Glutamatergic neuron (in vitro differentiated cells): Measurements from ENCODE around the gene ZGPAT. TPM values are rescaled to one million over a fixed set of nuclear protein-coding genes. Genes with fewer than 3 reads are reported as not detected.

Experiments used
- DNase-seq: peaks from one replicate; pipeline ENCODE4 v3.0.0; 2022
- H3K27ac Mint-ChIP-seq: one replicate; pipeline ENCODE4 v1.8.0; 2020; ENCODE audit warnings: mild to moderate bottlenecking, mixed read lengths, inconsistent platforms; ENCODE audit not compliant: unreplicated experiment
- H3K27me3 Mint-ChIP-seq: one replicate; pipeline ENCODE4 v1.8.0; 2020; ENCODE audit warnings: mild to moderate bottlenecking, moderate library complexity, mixed read lengths, inconsistent platforms; ENCODE audit not compliant: unreplicated experiment
- H3K36me3 Mint-ChIP-seq: one replicate; pipeline ENCODE4 v1.8.0; 2020; ENCODE audit warnings: mild to moderate bottlenecking, mixed read lengths, inconsistent platforms; ENCODE audit not compliant: unreplicated experiment
- H3K4me1 Mint-ChIP-seq: one replicate; pipeline ENCODE4 v1.8.0; 2020; ENCODE audit warnings: mild to moderate bottlenecking, low read depth, mixed read lengths, inconsistent platforms; ENCODE audit not compliant: unreplicated experiment
- H3K4me3 Mint-ChIP-seq: one replicate; pipeline ENCODE4 v1.8.0; 2020; ENCODE audit warnings: mild to moderate bottlenecking, mixed read lengths, inconsistent platforms; ENCODE audit not compliant: unreplicated experiment
- H3K9me3 Mint-ChIP-seq: one replicate; pipeline ENCODE4 v1.8.0; 2020; ENCODE audit warnings: mild to moderate bottlenecking, moderate library complexity, mixed read lengths, inconsistent platforms; ENCODE audit not compliant: unreplicated experiment
- CTCF ChIP-seq: fragments of 200-600 bp; sonication (generic); IDR thresholded peaks from one replicate; pipeline ENCODE4 v1.5.0; 2021; ENCODE audit not compliant: partially characterized antibody, unreplicated experiment
- total RNA-seq: library from RNA; stranded (reverse); fragmentation: NEBNext Ultra II Directional; extraction: Animal tissue kit (Norgen Biotek cat#: 25700); gene quantifications from one replicate; pipeline ENCODE4 v1.2.1, GENCODE V29; 2021; ENCODE audit not compliant: unreplicated experiment

The ZGPAT gene
- total RNA-seq, 1 donor from 2014 or later, result 41.5 TPM

DNA sequence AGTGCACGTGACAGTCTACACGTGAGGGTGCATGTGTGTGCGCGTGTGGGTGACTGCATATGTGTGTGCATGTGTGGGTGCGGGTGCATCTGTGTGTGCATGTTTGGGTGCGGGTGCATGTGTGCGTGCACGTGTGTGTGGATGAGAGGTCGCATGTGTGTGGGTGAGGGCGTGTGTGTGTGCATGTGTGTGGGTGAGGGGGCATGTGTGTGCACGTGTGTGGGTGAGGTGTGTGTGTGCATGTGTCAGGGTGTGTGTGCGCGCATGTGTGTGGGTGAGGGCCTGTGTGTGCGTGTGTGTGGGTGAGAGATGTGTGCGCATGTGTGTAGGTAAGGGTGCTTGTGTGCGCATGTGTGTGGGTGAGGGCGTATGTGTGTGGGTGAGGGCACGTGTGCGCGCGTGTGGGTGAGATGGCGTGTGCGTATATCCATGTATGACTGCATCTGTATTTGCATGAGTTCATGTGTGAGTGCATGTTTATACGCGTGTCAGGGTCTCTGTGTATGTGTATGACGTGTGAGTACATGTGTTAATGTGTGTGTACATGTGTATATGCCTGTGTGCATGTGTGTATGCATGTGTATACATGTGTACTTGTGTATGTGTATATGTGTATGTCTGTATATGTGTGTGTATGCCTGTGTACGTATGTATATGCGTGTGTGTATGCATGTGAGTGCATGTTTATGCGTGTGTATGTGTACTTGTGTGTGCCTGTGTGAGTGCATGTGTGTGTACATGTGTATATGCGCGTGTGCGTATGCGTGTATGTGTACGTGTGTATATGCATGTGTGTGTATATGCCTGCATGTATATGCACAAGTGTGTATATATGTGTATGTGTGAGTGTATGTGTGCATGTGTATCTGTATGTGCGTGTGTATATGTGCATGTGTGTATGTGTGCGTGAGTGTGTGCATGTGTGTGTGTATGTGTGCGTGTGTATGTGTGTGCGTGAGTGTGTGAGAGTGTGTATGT, 24.6 kb downstream of the ZGPAT start:
- Mint-ChIP-seq H3K36me3 (peaks cover 4% of the 10 kb centered on the region), H3K4me1 (peaks cover 5% of the 10 kb centered on the region), H3K27me3 (peaks cover 11% of the 10 kb centered on the region), H3K4me3 (no peak overlapping the region), H3K9me3 (peaks cover 8% of the 10 kb centered on the region), H3K27ac (no peak overlapping the region)
- TF ChIP-seq CTCF, result no peak
- DNase-seq, result no peak

DNA sequence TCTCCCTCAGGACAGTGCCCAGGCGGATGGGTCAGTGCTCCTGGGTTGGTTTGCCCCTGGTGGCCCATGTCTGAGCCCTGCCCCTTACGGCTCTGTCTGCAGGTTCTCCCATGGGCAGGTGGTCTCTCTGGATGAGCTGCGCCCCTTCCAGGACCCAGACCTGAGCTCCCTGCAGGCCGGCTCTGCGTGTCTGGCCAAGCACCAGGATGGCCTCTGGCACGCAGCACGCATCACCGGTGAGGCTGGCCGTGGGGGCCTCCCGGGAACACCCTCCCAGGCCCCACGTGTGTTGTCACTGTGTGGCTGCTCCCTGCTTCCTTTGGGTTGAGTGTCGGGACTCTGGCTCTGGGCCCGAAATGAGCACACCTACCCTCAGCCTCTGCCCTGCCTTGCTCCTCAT, 25.3 kb downstream of the ZGPAT start:
- H3K36me3 Mint-ChIP-seq, result peaks cover 4% of the 10 kb centered on the region
- no peak overlapping the region for H3K4me3 Mint-ChIP-seq
- no peak for TF ChIP-seq CTCF

GRCh38 chr20:63733579-63734081, 25.8 kb downstream of the ZGPAT start:
- H3K4me3 Mint-ChIP-seq, result no peak overlapping the region
- TF ChIP-seq CTCF, result no peak
- H3K9me3 Mint-ChIP-seq, result peaks cover 8% of the 10 kb centered on the region
- peaks cover 4% of the 10 kb centered on the region for H3K36me3 Mint-ChIP-seq
- H3K4me1 Mint-ChIP-seq, result peaks cover 5% of the 10 kb centered on the region
- peaks cover 11% of the 10 kb centered on the region for H3K27me3 Mint-ChIP-seq
- no peak for DNase-seq
- H3K27ac Mint-ChIP-seq, result no peak overlapping the region

More for the DNA sequence above, 25.3 kb downstream of the ZGPAT start:
- H3K27ac Mint-ChIP-seq, result no peak overlapping the region
- H3K27me3 Mint-ChIP-seq, result peaks cover 11% of the 10 kb centered on the region
- peaks cover 5% of the 10 kb centered on the region for H3K4me1 Mint-ChIP-seq
- H3K9me3 Mint-ChIP-seq, result peaks cover 8% of the 10 kb centered on the region
- DNase-seq, result no peak

DNA sequence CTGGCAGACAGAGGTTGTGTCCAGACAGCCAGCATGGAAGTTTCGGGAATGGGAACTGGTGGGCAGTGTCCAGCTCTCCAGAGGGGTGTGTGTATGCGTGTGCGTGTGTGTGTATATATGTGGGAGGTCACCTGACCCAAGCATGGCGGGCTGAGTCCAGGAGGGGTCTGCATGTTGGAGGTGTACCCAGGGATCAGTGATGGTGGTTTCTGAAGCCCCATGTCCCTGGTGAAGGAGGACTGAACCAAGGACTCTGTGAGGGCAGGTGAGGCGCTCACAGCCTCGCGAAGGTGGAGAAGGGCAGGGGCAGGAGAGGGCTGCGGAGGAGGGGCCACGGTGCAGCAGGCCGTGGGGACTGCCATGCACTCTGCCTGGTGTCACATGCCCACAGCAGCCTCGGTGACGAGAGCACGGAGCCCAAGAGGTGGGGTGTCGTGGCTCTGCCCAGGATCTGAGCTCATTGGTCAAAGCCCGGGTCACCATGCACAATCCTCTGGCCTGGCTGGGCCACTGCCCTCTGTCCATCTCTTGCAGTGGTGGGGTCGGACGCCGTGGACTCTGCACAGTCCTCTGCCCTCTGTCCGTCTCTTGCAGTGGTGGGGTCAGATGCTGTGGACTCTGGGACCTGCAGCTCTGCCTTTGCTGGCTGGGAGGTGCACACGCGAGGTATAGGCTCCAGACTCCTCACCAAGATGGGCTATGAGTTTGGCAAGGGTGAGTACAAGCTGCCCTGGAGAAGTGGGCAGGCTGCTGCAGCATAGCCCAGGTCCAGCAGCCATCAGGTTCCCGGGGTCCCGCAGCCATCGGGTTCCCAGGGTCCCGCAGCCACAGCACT, 26.5 kb downstream of the ZGPAT start:
- H3K36me3 Mint-ChIP-seq, result peaks cover 3% of the 10 kb centered on the region
- TF ChIP-seq CTCF, result no peak
- H3K4me1 Mint-ChIP-seq, result peaks cover 5% of the 10 kb centered on the region
- peaks cover 11% of the 10 kb centered on the region for H3K27me3 Mint-ChIP-seq
- peaks cover 8% of the 10 kb centered on the region for H3K9me3 Mint-ChIP-seq
- no peak overlapping the region for H3K27ac Mint-ChIP-seq
- DNase-seq, result no peak
- H3K4me3 Mint-ChIP-seq, result no peak overlapping the region
